ENCODE results near the gene AJUBA. TPM values are rescaled to one million over a fixed set of nuclear protein-coding genes. Genes with fewer than 3 reads are reported as not detected.

Gene AJUBA
- total RNA-seq, 1 donor from 2014 or later: 2.4 TPM

- Mint-ChIP-seq H3K27ac (no peak overlapping the region), H3K9me3 (no peaks in the 10 kb centered on the region), H3K36me3 (ENCODE audit: low read depth) (peaks cover 2% of the 10 kb centered on the region), H3K4me3 (no peak overlapping the region), H3K4me1 (peaks cover 2% of the 10 kb centered on the region), H3K27me3 (no peaks in the 10 kb centered on the region)
- intact Hi-C loops (cut with micrococcal nuclease): no loop called here
- no peak for DNase-seq
Measured at GRCh38 chr14:22997676-22998323, 15.4 kb upstream of the AJUBA start.

GRCh38 chr14:22996768-22997654, 14.7 kb upstream of the AJUBA start:
- Mint-ChIP-seq H3K4me1 (peaks cover 2% of the 10 kb centered on the region), H3K27me3 (no peaks in the 10 kb centered on the region), H3K9me3 (no peaks in the 10 kb centered on the region), H3K4me3 (no peak overlapping the region), H3K27ac (no peak overlapping the region), H3K36me3 (ENCODE audit: low read depth) (peaks cover 2% of the 10 kb centered on the region)
- intact Hi-C loops (cut with micrococcal nuclease): no loop called here
- DNase-seq: no peak

GRCh38 chr14:22995889-22996625, 13.7 kb upstream of the AJUBA start:
- Mint-ChIP-seq H3K4me3 (no peak overlapping the region), H3K27me3 (no peaks in the 10 kb centered on the region), H3K27ac (no peak overlapping the region), H3K9me3 (no peaks in the 10 kb centered on the region), H3K36me3 (ENCODE audit: low read depth) (peaks cover 2% of the 10 kb centered on the region), H3K4me1 (peaks cover 2% of the 10 kb centered on the region)
- intact Hi-C loops (cut with micrococcal nuclease): loop anchor here (2.0 kb wide), 1 partner anchor 63 kb away; no protein-coding TSS in a partner anchor
- no peak for DNase-seq

GRCh38 chr14:22994762-22995275, 12.5 kb upstream of the AJUBA start:
- intact Hi-C loops (cut with micrococcal nuclease): loop anchor here (2.0 kb wide), 1 partner anchor 64 kb away; no protein-coding TSS in a partner anchor
- H3K4me1 Mint-ChIP-seq: peaks cover 2% of the 10 kb centered on the region
- H3K36me3 Mint-ChIP-seq (ENCODE audit: low read depth): peaks cover 2% of the 10 kb centered on the region
- H3K27me3 Mint-ChIP-seq: no peaks in the 10 kb centered on the region
- H3K27ac Mint-ChIP-seq: no peak overlapping the region
- DNase-seq: peak; percentile 72
- H3K9me3 Mint-ChIP-seq: no peaks in the 10 kb centered on the region
- no peak overlapping the region for H3K4me3 Mint-ChIP-seq

GRCh38 chr14:22993517-22993916, 11.2 kb upstream of the AJUBA start:
- intact Hi-C loops (cut with micrococcal nuclease): no loop called here
- H3K27ac Mint-ChIP-seq: no peak overlapping the region
- H3K27me3 Mint-ChIP-seq: no peaks in the 10 kb centered on the region
- no peak overlapping the region for H3K4me3 Mint-ChIP-seq
- no peaks in the 10 kb centered on the region for H3K9me3 Mint-ChIP-seq
- peaks cover 2% of the 10 kb centered on the region for H3K36me3 Mint-ChIP-seq (ENCODE audit: low read depth)
- DNase-seq: no peak
- peaks cover 2% of the 10 kb centered on the region for H3K4me1 Mint-ChIP-seq

- Mint-ChIP-seq H3K36me3 (ENCODE audit: low read depth) (peaks cover 2% of the 10 kb centered on the region), H3K27ac (no peak overlapping the region), H3K27me3 (no peaks in the 10 kb centered on the region), H3K4me1 (peaks cover 2% of the 10 kb centered on the region), H3K4me3 (no peak overlapping the region), H3K9me3 (no peaks in the 10 kb centered on the region)
- DNase-seq: no peak
- intact Hi-C loops (cut with micrococcal nuclease): no loop called here
Measured at GRCh38 chr14:22991852-22992251, 9.5 kb upstream of the AJUBA start.

GRCh38 chr14:22987291-22987690, 4.9 kb upstream of the AJUBA start:
- Mint-ChIP-seq H3K36me3 (ENCODE audit: low read depth) (no peaks in the 10 kb centered on the region), H3K27ac (no peak overlapping the region), H3K4me1 (no peaks in the 10 kb centered on the region), H3K4me3 (no peak overlapping the region), H3K27me3 (no peaks in the 10 kb centered on the region), H3K9me3 (no peaks in the 10 kb centered on the region)
- intact Hi-C loops (cut with micrococcal nuclease): loop anchor here (10.0 kb wide), 2 partner anchors 198 to 1072 kb away; partner anchors contain the start of gene SLC7A8
- no peak for DNase-seq

- Mint-ChIP-seq H3K27me3 (no peaks in the 10 kb centered on the region), H3K4me1 (no peaks in the 10 kb centered on the region), H3K27ac (no peak overlapping the region), H3K9me3 (no peaks in the 10 kb centered on the region), H3K4me3 (no peak overlapping the region), H3K36me3 (ENCODE audit: low read depth) (no peaks in the 10 kb centered on the region)
- intact Hi-C loops (cut with micrococcal nuclease): loop anchor here (1.0 to 10.0 kb wide), 4 partner anchors 21 to 1072 kb away; partner anchors contain the start of gene SLC7A8
- peak; percentile 96 for DNase-seq
Measured at GRCh38 chr14:22986508-22987054, 4.2 kb upstream of the AJUBA start.

- no peaks in the 10 kb centered on the region for H3K9me3 Mint-ChIP-seq
- intact Hi-C loops (cut with micrococcal nuclease): loop anchor here (1.0 to 10.0 kb wide), 4 partner anchors 21 to 1071 kb away; partner anchors contain the start of gene SLC7A8
- no peaks in the 10 kb centered on the region for H3K36me3 Mint-ChIP-seq (ENCODE audit: low read depth)
- no peaks in the 10 kb centered on the region for H3K27me3 Mint-ChIP-seq
- DNase-seq: no peak
- no peak overlapping the region for H3K27ac Mint-ChIP-seq
- H3K4me1 Mint-ChIP-seq: no peaks in the 10 kb centered on the region
- H3K4me3 Mint-ChIP-seq: no peak overlapping the region
Measured at GRCh38 chr14:22985894-22986507, 3.6 kb upstream of the AJUBA start.

- no peaks in the 10 kb centered on the region for H3K9me3 Mint-ChIP-seq
- no peak for DNase-seq
- H3K27ac Mint-ChIP-seq: no peak overlapping the region
- H3K4me3 Mint-ChIP-seq: no peak overlapping the region
- peaks cover 1% of the 10 kb centered on the region for H3K4me1 Mint-ChIP-seq
- peaks cover 2% of the 10 kb centered on the region for H3K27me3 Mint-ChIP-seq
- H3K36me3 Mint-ChIP-seq (ENCODE audit: low read depth): no peaks in the 10 kb centered on the region
- intact Hi-C loops (cut with micrococcal nuclease): loop anchor here (5.0 to 10.0 kb wide), 3 partner anchors 163 to 1070 kb away; partner anchors contain the start of gene SLC7A8
Measured at GRCh38 chr14:22984959-22985658, 2.8 kb upstream of the AJUBA start.

GRCh38 chr14:22981876-22982476, 375 bp downstream of the AJUBA start:
- Mint-ChIP-seq H3K9me3 (no peaks in the 10 kb centered on the region), H3K27ac (no peak overlapping the region), H3K27me3 (peaks cover 16% of the 10 kb centered on the region), H3K4me1 (peaks cover 7% of the 10 kb centered on the region), H3K36me3 (ENCODE audit: low read depth) (no peaks in the 10 kb centered on the region), H3K4me3 (no peak overlapping the region)
- intact Hi-C loops (cut with micrococcal nuclease): loop anchor here (2.0 to 10.0 kb wide), 6 partner anchors 25 to 1067 kb away; partner anchors contain the start of genes HAUS4 and SLC7A8
- DNase-seq: no peak
